Chondrocyte (in vitro differentiated cells): Measurements from ENCODE around the gene UAP1. TPM values are rescaled to one million over a fixed set of nuclear protein-coding genes. Genes with fewer than 3 reads are reported as not detected.
A peak's percentile ranks its signal among the peaks of the same experiment; 100 is the strongest.

Experiments used
- DNase-seq: peaks from one replicate; pipeline ENCODE4 v3.0.0; 2021; ENCODE audit warnings: mixed read lengths, low spot score
- H3K27ac Mint-ChIP-seq: one replicate; pipeline ENCODE4 v1.8.0; 2021; ENCODE audit warnings: mild to moderate bottlenecking, moderate library complexity, mixed read lengths; ENCODE audit not compliant: unreplicated experiment
- H3K27me3 Mint-ChIP-seq: 2 replicates; pipeline ENCODE4 v1.8.0; 2021; ENCODE audit warnings: low read depth, mixed read lengths
- H3K36me3 Mint-ChIP-seq: 2 replicates; pipeline ENCODE4 v1.8.0; 2021; ENCODE audit warnings: low read depth, mixed read lengths
- H3K4me1 Mint-ChIP-seq: 2 replicates; pipeline ENCODE4 v1.8.0; 2021; ENCODE audit warnings: low read depth, mild to moderate bottlenecking, mixed read lengths
- H3K4me3 Mint-ChIP-seq: one replicate; pipeline ENCODE4 v1.8.0; 2021; ENCODE audit warnings: mild to moderate bottlenecking, moderate library complexity, mixed read lengths; ENCODE audit not compliant: unreplicated experiment
- H3K9me3 Mint-ChIP-seq: 2 replicates; pipeline ENCODE4 v1.8.0; 2021; ENCODE audit warnings: low read depth, mixed read lengths
- CTCF ChIP-seq: fragments of 200-600 bp; sonication (generic); IDR thresholded peaks from 2 replicates; pipeline ENCODE4 v1.5.0; 2021; ENCODE audit warnings: antibody characterized with exemption, mild to moderate bottlenecking, moderate library complexity
- total RNA-seq: library from RNA; stranded (reverse); gene quantifications from 3 replicates; pipeline ENCODE4 v1.2.1, GENCODE V29; 2021

Gene UAP1
- total RNA-seq, 1 donor from 2014 or later: 49.6 TPM

- H3K4me1 Mint-ChIP-seq: peaks cover 78% of the 10 kb centered on the region
- no peaks in the 10 kb centered on the region for H3K9me3 Mint-ChIP-seq
- peak overlapping the region; percentile 86 for H3K4me3 Mint-ChIP-seq
- H3K36me3 Mint-ChIP-seq: no peaks in the 10 kb centered on the region
- no peaks in the 10 kb centered on the region for H3K27me3 Mint-ChIP-seq
- peak overlapping the region; percentile 98 for H3K27ac Mint-ChIP-seq
- TF ChIP-seq CTCF: no peak
- no peak for DNase-seq
Observed at GRCh38 chr1:162631546-162632191, 70.1 kb downstream of the UAP1 start.

- H3K27ac Mint-ChIP-seq: peak within 1 kb of the TSS; percentile 98
- peak within 1 kb of the TSS; percentile 86 for H3K4me3 Mint-ChIP-seq
- peaks cover 75% of the 10 kb centered on the region for H3K4me1 Mint-ChIP-seq
- H3K36me3 Mint-ChIP-seq: no peaks in the 10 kb centered on the region
- no peaks in the 10 kb centered on the region for H3K27me3 Mint-ChIP-seq
- TF ChIP-seq CTCF: no peak
- no peaks in the 10 kb centered on the region for H3K9me3 Mint-ChIP-seq
- DNase-seq: no peak
Observed at GRCh38 chr1:162632217-162632666, 70.7 kb downstream of the UAP1 start, which contains the start of gene DDR2. Gene DDR2 (plus strand): TSS chr1:162632464. CDS start chr1:162719064, 86,600 bp downstream.

- no peaks in the 10 kb centered on the region for H3K27me3 Mint-ChIP-seq
- TF ChIP-seq CTCF: no peak
- DNase-seq: no peak
- peak overlapping the region; percentile 86 for H3K4me3 Mint-ChIP-seq
- H3K4me1 Mint-ChIP-seq: peaks cover 70% of the 10 kb centered on the region
- peak overlapping the region; percentile 98 for H3K27ac Mint-ChIP-seq
- H3K9me3 Mint-ChIP-seq: no peaks in the 10 kb centered on the region
- H3K36me3 Mint-ChIP-seq: no peaks in the 10 kb centered on the region
Observed at GRCh38 chr1:162632698-162633080, 71.2 kb downstream of the UAP1 start.

- H3K4me1 Mint-ChIP-seq: peaks cover 67% of the 10 kb centered on the region
- H3K36me3 Mint-ChIP-seq: no peaks in the 10 kb centered on the region
- H3K4me3 Mint-ChIP-seq: peak overlapping the region; percentile 86
Observed at GRCh38 chr1:162633081-162633762, 71.7 kb downstream of the UAP1 start.

More at GRCh38 chr1:162633081-162633762, 71.7 kb downstream of the UAP1 start:
- peak; percentile 56 for TF ChIP-seq CTCF
- H3K27ac Mint-ChIP-seq: peak overlapping the region; percentile 98
- DNase-seq: no peak
- no peaks in the 10 kb centered on the region for H3K9me3 Mint-ChIP-seq
- no peaks in the 10 kb centered on the region for H3K27me3 Mint-ChIP-seq
